Activated naive CD4-positive, alpha-beta T cell (primary cell): ENCODE measurements around the gene TPI1.

Source experiments
- DNase-seq, 4 experiments: peaks; one replicate each; lab custom pipeline; 2025; lab: John Stamatoyannopoulos, UW

The TPI1 gene

DNA sequence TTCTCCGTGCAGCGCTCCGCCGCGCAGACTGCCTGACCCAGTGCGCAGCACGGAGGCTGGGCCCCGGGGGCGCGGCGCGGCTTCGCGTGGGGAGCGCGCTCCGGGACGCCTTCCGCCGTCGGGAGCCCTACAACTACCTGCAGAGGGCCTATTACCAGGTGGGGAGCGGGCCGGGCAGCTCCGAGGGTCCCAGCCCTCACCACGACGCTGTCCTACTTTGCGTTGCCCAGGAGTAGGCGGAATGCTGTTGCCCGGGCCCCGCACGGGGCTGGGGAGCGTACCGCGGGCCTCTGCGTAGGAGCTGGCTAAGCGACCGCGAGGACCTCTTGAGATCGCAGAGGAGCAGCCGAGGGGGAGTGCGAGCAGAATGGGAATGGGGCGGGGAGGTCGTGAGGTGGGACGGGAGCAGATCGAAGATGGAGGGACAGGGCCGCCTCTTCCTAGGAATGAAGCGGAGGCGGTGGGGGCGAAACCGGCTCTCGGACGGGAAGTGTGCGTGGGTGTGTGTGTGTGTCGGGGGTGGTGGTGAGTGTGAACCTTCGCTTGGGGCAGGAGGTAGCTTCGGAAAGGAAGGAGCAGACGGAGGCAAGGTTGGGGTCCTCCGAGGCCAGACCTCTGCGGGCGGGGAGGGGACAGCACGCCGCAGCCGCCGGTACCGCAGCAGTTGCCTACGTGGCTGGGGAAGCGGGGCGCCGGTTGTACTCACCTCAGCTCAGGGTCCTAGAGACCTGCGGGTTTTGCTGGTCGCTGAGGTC, 38.4 kb upstream of the TPI1 start:
- DNase-seq, result peak in 1 of 4 experiments; percentile 51

DNA sequence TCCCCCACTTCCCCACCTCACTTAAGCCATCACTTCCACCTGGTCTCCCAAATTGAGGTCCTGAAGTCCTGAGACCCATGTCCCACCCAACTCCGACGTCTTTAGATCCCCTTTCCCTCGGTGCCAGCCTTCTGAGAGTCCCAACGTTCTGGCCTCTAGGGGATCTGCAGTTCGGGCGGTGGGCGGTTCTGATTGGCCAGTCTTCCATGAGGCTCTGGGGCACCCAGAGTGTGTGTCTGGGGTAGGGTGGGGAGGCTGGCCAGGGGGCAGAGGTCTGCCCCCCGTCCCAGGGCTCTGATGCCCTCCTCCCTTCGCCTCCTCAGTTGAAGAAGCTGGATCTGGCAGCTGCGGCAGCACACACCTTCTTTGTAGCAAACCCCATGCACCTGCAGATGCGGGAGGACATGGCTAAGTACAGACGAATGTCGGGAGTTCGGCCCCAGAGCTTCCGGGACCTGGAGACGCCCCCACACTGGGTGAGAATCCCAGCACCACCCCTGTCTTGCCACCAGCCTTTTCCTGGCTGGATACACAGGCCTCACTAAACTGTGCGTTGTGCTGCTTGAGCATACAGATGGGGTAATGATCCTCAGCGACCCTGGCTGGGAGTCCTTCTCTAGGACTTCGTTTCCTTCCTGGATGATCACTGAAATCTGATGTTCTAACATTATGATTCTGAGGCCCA, 37.7 kb upstream of the TPI1 start:
- DNase-seq, result no peak

DNA sequence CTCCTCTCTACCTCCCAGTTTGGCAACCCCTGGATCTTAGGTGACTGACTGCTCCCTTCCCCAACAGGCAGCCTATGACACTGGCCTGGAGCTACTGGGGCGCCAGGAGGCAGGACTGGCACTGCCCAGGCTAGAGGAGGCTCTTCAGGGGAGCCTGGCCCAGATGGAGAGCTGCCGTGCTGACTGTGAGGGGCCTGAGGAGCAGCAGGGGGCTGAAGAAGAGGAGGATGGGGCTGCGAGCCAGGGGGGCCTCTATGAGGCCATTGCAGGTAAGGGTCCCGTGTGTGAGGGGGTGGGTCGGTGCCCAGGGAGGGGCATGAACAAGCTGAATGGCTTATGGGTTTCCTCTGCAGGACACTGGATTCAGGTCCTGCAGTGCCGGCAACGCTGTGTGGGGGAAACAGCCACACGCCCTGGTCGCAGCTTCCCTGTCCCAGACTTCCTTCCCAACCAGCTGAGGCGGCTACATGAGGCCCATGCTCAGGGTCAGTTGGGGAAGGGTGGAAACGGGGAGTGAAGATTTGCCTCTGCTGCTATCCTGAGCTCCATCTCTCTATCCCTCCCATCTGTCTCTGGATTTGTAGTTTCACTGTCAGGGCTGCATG, 36.9 kb upstream of the TPI1 start:
- DNase-seq, result no peak

DNA sequence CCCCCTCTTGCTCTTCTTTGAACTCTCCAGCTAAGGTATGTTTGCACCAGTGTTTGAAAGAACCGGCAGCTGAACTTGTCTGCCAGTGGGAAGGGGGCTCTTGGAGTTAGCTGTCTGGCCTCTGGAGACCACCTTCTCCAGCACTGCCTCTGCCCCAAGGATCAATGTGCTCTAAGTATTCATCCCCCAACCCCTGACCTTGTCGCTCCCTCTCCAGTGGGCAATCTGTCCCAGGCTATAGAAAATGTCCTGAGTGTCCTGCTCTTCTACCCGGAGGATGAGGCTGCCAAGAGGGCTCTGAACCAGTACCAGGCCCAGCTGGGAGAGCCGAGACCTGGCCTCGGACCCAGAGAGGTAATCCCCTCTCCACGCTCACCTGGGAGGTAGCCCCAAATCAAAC, 36.3 kb upstream of the TPI1 start:
- DNase-seq, result no peak

DNA sequence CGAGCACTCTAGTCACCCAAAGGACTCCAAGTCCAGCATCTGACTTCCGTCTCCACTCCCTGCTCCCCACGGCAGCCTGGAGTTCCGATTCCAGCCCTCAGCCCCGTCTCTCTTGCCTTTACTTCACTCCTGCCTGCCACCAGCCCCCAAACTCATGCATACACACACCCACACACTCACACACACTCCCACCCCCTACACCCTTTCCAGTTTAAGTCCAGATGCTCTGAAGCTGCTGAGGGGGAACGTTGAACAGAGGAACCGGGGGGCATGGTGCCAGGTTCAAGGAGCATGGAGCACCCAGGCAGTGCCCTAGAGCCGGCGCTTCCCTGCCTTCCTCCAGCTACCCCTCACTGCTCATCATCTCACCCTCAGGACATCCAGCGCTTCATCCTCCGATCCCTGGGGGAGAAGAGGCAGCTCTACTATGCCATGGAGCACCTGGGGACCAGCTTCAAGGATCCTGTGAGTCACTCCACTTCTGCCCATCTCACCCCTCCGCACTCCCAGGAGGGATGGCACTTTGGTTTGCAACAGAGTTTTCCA, 35.8 kb upstream of the TPI1 start:
- DNase-seq, result no peak

DNA sequence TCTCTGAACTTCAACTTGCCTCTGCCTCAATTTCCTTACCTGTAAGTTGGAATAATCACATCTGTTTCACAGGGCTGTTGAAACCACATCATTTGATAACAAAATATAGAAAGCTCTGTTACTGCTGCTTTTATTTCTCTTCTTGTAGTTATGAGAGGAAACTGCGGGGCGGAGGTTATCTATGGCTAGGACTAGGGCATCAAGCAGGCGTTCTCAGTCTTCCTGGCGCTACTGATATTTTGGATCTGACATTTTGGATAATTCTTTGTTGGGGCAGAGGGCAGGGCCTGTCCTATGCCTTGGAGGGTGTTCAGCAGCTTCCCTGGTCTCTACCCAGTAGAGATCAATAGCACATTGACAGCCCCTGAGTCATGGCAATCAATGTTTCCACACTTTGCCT, 35.2 kb upstream of the TPI1 start:
- no peak for DNase-seq

DNA sequence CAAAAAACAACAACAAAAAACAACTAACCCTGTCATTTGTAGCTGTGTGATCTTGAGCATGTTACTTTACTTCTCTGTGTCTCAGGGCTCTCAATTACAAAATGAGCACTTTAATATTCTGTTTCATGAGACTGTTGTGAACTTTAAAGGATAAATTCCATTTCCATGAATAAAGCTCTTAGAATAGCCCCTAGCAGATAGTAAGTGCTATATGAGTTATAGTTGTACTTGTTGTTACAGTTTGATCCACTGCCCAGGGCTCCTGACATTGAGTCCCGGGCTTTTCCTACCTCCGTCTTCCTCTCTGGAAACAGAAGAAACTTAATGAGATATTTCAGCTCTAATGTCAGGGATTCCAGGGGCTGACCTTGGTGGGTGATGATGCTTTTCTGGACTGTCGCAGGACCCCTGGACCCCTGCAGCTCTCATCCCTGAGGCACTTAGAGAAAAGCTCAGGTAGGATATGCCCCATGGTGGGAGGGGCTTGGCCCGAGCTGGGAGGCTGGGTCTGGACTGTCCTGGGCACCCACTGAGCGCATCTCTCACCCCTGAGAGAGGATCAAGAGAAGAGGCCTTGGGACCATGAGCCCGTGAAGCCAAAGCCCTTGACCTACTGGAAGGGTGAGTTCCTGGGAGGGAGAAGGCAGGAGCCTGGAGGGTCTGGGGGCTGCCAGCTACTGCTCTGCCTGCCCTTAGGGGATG, 34.0 kb upstream of the TPI1 start:
- no peak for DNase-seq

DNA sequence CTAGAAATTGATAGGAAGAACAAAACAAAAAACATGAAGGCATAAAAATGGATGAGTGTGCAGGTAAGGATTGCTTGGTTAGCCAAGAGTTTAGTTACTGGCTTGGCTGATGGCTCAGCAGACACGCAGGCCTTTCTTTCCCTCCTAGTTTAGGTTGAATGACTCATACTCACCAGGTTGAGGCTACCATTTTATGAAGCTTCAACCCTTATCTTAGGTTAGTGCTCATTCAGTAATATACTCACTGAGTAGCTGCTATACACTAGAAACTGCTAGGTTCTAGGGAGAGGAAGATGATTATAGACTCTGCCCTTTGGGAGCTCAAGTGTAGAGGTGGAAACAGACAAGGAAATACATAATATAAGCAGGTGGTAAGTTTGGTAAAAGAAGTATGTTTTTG, 33.1 kb upstream of the TPI1 start:
- DNase-seq, result no peak

DNA sequence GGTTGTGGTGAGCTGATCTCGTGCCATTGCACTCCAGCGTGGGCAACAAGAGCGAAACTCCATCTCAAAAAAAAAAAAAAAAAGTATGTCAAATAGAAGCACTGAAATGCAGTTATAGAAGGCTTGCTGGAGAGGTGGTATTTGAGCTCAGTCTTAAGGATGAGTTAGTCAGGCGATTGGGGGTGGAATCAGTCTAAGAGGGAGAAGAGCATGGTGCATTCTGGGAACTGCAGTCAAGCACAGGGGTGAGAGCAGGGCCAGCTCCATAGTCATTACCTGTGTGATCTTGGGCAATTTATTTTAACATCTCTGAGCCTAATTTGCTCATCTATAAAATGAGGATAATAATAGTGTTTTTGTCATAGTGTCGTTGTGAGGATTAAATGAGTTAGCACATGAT, 32.5 kb upstream of the TPI1 start:
- no peak for DNase-seq

DNA sequence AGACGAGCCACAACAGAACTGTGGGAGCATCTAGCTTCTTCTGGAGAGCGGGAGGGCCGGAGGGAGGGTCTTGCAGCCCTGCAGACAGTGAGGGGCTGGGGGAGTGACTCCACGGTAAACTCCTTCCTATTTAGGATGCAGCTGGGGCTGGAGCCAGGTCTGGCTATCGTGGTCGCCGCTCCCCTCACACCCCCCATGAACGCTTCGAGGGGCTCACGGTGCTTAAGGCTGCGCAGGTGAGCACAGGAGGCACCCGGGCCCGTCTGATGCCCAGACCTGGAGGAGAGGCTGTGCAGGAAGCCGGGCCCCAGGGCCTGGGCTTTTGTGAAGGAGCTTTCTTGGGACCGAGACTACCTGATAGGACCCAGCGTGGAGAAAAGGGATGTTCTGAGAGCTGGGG, 30.5 kb upstream of the TPI1 start:
- DNase-seq, result no peak

DNA sequence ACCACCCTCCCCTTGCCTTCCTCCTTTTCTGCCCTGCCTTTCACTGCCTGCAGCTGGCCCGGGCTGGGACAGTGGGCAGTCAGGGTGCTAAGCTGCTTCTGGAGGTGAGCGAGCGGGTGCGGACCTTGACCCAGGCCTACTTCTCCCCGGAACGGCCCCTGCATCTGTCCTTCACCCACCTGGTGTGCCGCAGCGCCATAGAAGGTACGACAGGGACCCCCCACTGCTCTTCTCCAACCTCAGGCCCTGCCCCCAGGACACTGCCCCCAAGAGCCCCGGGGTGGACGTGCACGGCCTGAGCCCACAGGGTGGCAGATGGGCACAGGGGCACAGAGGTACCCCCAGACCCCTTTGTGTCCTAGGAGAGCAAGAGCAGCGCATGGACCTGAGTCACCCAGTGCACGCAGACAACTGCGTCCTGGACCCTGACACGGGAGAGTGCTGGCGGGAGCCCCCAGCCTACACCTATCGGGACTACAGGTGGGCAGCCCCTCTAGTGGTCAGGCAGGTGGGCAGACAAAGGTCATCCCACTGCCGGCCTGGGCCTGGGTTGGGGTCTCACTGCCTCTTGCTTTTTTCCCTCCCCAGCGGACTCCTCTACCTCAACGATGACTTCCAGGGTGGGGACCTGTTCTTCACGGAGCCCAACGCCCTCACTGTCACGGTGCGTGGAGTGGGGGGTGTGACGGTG, 29.8 kb upstream of the TPI1 start:
- DNase-seq, result no peak

DNA sequence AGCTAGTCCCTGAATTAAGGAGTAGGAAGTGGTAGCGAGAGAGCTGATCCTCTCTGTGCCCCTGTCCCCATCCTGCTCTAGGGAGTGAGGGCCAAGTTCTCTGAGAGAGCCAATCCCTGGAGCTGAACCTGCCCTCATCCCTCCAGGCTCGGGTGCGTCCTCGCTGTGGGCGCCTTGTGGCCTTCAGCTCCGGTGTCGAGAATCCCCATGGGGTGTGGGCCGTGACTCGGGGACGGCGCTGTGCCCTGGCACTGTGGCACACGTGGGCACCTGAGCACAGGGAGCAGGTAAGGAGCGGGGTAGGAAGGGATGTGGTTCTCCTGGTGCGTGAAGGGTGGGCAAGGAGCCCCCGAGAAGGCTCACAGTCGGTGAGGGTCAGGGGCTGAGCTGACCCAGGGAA, 28.5 kb upstream of the TPI1 start:
- no peak for DNase-seq

DNA sequence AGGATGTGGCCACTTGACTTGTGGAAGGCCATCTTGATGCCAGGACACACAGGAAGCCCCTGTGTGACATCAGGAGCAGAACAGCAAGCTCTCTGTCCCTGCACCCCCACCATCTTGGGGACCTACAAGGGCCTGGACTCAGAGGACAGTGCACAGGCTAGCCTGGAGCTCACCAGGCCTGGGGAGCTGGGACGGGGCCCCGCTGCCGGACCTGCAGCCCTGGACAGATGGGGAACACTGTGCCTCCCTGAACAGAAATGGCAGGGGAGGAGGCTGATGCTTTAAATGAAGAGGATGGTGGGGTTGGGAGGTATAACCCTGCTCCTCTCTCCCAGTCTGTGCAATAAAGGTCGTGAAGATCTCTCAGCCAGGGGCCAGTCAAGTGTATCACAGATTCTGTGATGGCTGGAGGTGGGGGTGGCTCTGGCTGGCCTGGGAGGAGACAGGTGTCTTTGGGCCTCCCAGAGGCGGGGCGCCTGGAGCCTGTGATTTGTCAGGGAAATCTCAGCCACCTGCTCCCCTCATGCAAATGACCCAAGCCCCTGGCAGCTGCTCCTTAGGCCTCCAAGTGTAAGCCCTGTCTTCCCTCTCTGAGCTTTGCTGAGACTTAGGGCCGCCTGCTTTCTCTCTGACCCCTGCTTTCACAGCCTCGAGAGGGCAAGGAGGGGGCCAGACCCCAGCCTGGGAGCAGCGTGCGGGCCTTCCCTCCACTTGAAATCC, 27.7 kb upstream of the TPI1 start:
- no peak for DNase-seq

DNA sequence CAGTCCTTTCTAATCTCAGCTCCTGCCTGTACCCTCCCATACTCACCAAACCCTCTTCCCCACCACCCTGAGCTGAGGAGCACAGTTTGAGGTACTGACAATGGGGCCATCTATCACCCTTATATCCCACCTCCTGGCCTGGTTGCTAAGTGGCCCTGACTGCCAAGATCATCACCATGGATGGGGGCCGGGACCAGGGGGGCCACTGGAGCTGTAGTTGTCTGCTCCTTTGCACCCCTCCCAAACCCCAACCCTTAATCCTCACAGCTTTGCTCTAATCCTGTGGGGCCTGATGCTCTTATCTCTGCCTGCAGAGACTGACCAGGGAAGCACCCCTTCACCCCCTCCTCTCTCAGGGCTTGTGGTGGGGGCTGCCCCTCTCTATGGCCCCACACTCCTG, 27.0 kb upstream of the TPI1 start:
- DNase-seq, result no peak

DNA sequence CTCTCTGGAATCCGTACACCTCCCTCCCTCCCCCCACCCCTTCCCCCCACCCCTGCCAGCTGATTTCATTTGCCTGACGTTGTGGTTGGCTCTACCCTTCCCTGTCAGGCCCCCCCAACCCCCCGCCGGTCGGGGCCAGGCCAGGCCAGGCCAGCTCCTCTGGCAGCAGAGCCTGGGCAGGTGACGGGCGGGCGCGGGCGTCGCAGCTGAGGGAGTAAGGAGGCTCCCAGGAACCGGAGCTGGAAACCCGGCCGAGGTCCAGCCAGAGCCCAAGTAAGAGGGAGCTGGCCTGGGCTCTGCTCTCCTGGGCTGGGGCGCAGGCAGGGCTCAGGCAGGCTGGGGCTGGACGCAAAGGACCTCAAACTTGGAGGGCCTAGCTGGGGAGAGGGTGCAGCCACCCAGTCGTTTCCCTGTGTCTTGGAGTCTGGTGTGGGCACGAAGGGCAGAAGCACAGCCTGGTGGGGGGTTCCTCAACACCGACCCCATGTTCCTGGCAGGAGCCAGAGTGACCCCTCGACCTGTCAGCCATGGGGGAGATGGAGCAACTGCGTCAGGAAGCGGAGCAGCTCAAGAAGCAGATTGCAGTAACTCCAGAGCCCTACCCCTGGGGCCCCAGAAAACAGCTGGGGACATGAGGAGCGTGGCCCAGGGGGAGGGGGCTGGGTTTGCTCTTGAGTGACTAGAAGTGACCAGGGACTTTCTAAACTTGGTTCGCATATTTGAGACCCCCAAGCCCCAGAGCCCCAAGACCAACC, 26.4 kb upstream of the TPI1 start, which contains the start of gene GNB3:
TSS of gene GNB3 (plus strand) at position 165 of the 755 bp plus-strand sequence. CDS start at position 528, 363 bp downstream.
- DNase-seq, result no peak

DNA sequence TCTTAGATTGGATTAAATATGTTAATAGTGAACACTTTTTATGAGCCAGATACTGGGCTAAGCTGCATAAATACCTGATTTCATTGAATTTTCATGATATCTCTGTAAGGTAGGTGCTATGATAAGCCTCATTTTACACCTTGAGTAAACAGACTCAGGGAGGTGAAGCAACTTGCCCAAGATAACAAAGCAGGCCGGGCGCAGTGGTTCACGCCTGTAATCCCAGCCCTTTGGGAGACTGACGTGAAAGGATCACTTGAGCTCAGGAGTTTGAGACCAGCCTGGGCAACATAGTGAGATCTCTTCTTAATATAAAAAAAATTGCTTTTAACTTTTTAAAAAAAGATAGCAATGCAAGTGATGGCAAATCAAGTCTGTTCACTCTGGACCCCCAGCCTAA, 25.3 kb upstream of the TPI1 start:
- DNase-seq, result no peak

DNA sequence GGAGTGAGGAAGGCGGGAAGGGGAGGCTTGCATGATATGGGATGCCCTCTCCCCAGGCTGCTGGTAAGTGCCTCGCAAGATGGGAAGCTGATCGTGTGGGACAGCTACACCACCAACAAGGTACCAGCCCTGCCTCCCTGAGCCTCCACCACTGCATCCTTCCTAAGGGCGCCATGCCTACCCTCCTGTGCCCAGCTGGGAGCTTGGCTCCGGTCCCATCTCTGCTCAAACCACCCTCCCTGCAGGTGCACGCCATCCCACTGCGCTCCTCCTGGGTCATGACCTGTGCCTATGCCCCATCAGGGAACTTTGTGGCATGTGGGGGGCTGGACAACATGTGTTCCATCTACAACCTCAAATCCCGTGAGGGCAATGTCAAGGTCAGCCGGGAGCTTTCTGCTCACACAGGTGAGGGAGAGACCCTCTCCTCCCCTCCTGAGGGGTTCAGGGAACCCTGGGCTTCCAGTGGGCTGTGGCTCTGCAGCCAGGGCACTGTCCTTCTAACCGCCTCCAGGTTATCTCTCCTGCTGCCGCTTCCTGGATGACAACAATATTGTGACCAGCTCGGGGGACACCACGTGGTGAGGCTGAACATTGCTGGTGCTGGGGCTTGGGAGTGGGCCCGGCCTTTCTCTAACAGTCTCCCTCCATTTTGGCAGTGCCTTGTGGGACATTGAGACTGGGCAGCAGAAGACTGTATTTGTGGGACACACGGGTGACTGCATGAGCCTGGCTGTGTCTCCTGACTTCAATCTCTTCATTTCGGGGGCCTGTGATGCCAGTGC, 24.0 kb upstream of the TPI1 start:
- no peak for DNase-seq

DNA sequence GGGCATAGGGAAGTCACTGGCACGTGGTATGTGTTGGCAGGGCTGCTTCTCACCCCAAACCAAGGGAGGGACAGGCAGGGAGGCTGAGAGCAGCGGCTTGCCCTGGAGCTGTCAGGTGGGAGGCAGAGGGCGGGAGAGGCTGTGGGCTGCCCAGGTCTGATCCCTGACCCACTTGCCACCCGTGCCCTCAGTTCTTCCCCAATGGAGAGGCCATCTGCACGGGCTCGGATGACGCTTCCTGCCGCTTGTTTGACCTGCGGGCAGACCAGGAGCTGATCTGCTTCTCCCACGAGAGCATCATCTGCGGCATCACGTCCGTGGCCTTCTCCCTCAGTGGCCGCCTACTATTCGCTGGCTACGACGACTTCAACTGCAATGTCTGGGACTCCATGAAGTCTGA, 21.9 kb upstream of the TPI1 start:
- no peak for DNase-seq

DNA sequence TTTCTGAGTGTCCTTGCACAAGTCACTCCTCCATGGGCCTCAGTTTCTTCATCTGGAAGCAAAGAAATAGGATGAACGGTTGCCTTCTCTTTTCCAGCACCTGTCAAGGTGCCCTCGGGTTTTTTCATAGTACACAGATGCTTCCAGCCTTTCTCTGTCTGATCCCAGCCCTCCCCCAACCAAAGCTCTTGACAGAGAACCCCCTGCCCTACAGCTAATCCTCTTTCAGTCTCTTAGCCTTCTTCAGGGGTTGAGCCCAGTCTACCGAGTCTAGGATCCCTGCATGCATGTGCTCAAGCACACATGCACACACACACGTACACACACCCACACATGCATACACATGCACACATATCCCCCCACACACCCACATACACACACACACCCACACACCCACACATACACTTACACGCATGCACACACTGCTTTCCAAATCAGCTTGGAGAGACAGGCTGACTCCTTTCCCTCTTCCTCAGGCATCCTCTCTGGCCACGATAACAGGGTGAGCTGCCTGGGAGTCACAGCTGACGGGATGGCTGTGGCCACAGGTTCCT, 20.9 kb upstream of the TPI1 start:
- DNase-seq, result no peak
